ENCODE measurements around the gene CEACAM4.

DNA sequence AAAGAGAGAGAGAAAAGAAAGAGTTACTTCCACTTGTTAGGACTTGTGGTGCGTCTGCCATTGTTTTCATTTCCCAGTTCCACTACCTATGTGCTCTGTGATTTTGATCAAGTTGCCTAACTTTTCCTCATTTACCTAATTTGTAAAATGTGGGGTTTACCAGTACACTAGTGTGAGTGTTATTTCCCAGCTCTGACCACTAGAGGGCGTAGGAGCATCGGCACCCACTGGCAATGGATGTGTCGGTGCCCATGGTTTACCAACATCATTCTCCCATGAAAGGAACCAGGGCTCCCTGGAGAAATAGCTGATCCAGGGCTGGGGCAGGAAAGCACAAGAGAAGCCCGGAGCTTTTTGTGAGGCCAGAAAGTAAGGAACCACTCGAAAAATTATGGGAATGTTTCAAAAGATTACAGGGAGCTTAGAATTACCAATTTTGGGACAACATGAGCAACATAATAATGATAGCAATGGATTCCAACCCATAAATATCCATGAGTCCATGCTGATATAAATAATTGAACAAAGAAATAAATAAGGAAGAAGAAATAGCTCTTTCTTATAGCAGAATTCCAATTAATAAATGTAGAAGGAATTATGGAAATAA, 15.1 kb upstream of the CEACAM4 start:
- TF ChIP-seq EZH2 (IDR thresholded peaks at IDR 0.05) = no peak
- TF ChIP-seq, protein P1, sequence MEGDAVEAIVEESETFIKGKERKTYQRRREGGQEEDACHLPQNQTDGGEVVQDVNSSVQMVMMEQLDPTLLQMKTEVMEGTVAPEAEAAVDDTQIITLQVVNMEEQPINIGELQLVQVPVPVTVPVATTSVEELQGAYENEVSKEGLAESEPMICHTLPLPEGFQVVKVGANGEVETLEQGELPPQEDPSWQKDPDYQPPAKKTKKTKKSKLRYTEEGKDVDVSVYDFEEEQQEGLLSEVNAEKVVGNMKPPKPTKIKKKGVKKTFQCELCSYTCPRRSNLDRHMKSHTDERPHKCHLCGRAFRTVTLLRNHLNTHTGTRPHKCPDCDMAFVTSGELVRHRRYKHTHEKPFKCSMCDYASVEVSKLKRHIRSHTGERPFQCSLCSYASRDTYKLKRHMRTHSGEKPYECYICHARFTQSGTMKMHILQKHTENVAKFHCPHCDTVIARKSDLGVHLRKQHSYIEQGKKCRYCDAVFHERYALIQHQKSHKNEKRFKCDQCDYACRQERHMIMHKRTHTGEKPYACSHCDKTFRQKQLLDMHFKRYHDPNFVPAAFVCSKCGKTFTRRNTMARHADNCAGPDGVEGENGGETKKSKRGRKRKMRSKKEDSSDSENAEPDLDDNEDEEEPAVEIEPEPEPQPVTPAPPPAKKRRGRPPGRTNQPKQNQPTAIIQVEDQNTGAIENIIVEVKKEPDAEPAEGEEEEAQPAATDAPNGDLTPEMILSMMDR (IDR thresholded peaks at IDR 0.05) = peak; percentile 72

All from neural progenitor cell (in vitro differentiated cells).